CD4-positive, alpha-beta T cell treated with Interleukin-21 for 1 hour (primary cell): ENCODE measurements around the gene MYH14.
"Not testable (repeated sequence)": the region's sequence is repeated elsewhere in the genome, so short reads cannot be mapped to it uniquely, and the experiment has no call there.

Experiments
- DNase-seq: peaks from one replicate; pipeline ENCODE4 v3.0.0-alpha.2; 2020

Gene MYH14

DNA sequence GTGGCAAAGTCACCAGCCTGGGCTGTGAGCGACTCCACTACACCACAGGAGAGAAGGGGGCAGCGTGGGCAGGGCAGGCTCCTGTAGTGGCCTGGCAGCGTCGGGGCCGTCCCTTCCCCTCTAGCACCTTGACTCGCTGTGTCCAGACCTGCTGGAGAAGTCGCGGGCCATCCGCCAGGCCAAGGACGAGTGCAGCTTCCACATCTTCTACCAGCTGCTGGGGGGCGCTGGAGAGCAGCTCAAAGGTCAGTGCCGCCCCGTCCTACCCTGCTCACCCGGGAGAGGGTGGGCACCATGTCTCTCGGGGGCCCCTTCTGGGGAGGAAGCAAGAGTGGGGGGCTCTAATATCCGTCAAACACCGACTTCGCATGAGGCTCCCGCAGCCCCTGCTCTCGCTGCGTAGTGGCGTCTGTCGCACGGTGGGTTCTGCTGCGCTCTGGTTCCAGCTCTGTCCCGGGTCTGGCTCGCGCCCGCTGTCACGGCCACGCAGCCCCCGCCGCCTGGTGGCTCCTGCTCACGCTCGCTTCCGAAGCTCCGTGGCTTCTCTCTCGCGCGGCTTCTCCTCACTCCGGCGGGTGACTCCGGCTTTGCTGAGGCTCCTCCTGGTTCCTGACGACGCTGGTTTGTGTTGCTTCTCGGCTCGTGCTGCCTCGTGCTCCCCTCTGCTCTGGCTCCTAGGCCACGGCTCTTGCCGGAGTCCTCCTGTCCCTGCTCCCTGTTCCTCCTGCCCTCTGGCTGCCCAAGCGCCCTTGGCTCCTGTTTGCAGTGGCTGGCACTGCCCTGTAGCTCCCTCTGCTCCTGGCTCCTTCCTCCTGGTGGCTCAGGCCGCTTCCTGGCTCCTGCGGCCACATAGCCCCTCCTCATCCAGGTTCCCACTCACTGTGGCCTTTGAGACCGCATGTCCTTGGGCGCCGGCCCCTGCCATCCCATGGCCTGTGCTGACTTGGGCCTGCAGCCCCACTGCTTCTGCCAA lies 27.2 kb downstream of the MYH14 start:
- no peak for DNase-seq

- DNase-seq, result not testable (repeated sequence)
Measured at GRCh38 chr19:50231417-50231816, 28.0 kb downstream of the MYH14 start.

DNA sequence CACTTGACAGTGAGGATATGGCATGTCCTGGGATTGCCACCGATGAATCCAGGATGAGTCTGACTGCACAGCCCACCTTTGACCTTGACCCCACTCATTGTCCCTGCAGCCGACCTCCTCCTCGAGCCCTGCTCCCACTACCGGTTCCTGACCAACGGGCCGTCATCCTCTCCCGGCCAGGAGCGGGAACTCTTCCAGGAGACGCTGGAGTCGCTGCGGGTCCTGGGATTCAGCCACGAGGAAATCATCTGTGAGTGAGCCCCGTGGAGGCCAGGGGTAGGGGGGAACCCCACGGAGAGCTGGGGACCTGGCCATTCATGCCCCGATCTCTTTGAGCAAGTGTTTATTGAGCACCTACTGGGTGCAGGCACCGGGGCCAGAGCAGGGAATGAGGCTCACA lies 28.4 kb downstream of the MYH14 start:
- no peak for DNase-seq

- no peak for DNase-seq
Measured at GRCh38 chr19:50232600-50232999, 29.2 kb downstream of the MYH14 start.

DNA sequence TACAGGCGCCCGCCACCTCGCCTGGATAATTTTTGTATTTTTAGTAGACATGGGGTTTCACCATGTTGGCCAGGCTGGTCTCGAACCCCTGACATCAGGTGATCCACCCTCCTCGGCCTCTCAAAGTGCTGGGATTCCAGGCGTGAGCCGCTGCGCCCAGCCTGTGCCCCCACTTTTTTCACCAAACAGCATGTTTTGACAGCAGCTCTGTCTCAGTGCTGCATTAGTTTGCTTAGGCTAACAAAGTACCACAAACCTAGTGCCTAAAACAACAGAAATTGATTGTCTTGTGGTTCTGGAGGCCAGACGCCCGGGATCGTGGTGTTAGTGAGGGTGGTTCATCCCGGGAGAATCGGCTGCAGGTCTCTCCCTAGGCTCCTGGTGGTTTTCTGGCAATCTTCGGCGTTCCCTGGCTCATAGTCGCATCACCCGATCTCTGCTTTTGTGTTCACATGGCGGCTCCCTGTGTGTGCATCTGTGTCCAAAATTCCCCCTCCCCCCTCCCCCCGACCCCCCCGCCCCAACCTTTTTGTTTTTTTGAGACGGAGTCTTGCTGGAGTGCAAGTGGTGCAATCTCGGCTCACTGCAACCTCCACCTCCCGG lies 30.0 kb downstream of the MYH14 start:
- DNase-seq, result no peak

GRCh38 chr19:50237493-50237892 lies 34.1 kb downstream of the MYH14 start:
- DNase-seq, result not testable (repeated sequence)

GRCh38 chr19:50238043-50238442 lies 34.6 kb downstream of the MYH14 start:
- DNase-seq, result no peak

GRCh38 chr19:50239921-50240590 lies 36.6 kb downstream of the MYH14 start:
- DNase-seq, result no peak

GRCh38 chr19:50242581-50242980 lies 39.2 kb downstream of the MYH14 start:
- no peak for DNase-seq

DNA sequence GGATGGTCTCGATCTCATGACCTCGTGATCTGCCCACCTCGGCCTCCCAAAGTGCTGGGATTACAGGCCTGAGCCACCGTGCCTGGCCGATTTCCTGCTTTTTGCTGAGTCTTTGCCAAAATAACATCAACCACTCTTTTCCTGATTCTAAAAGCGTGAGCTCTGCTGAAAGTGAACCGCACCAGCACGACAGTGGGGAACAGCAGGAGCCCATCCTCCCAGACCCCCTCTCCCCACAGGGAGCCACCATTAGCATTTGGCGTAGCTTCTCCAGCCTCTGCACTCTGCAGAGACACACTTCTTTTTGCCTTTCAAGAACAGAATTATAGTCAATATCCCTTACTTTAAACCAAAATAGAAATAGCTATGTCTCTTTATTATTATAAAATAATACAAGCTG lies 41.3 kb downstream of the MYH14 start:
- DNase-seq, result no peak

DNA sequence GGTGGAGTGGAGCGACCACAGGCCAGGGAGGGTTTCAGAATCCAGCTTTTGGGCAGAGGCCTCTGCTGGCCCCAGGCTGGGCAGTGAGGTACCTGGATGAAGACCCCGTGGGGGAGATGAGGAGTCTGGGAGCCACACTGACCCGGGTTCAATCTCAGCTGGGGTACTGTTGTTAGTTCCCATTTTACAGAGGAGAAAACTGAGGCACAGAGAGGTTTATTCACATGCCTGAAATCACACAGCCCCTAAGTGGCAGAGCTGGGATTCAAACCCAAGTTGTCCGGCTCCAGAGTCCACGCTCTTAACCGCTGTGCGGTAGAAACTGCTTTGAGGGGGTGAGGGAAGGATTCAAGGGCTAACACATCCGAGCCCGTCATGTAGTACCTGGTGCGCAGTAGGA lies 45.0 kb downstream of the MYH14 start:
- DNase-seq, result no peak

DNA sequence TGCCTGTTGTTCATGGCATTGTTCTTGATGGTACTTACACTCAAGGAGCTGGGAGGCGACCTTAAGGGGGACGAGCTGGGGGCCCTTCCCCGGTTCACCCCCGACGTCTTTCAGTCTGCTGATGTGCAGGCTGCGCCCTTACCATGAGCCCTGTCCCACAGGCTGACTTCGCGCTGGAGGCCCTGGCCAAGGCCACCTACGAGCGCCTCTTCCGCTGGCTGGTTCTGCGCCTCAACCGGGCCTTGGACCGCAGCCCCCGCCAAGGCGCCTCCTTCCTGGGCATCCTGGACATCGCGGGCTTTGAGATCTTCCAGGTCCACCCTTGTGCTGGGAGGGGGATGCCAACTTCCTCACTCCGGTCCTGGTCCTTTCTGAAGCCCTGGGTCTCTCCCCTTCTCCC lies 45.4 kb downstream of the MYH14 start:
- no peak for DNase-seq

GRCh38 chr19:50249636-50250035 lies 46.2 kb downstream of the MYH14 start:
- DNase-seq, result no peak

GRCh38 chr19:50250450-50251136 lies 47.2 kb downstream of the MYH14 start:
- DNase-seq, result no peak

DNA sequence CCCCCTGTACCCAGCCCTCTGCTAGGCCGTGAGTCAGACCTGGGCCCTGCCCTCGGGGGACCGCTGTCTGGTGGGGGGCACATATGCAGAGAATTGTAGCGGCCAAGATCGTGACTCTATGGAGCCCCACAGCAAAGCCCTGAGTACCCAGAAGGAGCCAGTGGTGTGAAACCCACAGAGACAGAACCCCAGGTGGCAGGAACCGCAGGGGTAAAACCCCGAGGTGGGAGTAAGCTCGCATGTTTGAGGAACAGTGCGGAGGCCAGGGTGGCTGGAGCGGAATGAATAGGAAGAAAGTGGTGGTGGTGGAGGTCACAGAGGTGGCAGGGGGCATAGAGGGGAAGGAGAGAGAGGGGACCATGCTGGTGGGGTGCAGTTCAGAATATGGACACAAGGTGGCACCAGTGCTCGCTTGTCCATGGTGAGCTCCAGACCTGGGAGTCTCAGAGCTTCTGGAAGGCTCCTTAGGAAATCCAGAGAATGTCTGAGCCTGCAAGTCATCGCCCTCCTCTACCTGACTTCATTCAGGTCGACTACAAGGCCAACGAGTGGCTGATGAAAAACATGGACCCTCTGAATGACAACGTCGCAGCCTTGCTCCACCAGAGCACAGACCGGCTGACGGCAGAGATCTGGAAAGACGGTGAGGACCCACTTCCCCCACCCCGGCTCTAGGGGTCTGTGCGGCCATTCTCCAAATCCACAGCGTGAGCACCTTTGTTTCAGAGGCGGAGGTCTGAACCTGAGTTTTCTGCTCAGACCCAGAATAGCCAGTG lies 48.9 kb downstream of the MYH14 start:
- peak; percentile 15 for DNase-seq

DNA sequence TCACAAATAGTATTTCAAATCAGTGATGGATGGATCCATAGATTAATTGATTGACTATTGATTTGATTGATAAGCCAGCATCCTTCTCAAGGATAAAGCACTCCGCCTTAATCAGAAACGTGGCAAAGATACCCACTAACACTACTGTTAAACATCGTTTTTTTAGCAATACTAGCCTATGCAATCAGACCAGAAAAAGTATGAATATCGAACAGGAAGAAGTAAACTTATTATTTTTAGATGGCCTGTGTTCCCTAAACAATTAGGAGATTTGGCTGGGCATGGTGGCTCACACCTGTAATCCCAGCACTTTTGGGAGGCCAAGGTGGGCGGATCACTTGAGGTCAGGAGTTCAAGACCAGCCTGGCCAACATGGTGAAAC lies 49.5 kb downstream of the MYH14 start:
- no peak for DNase-seq

GRCh38 chr19:50255115-50255514 lies 51.7 kb downstream of the MYH14 start:
- DNase-seq, result no peak

DNA sequence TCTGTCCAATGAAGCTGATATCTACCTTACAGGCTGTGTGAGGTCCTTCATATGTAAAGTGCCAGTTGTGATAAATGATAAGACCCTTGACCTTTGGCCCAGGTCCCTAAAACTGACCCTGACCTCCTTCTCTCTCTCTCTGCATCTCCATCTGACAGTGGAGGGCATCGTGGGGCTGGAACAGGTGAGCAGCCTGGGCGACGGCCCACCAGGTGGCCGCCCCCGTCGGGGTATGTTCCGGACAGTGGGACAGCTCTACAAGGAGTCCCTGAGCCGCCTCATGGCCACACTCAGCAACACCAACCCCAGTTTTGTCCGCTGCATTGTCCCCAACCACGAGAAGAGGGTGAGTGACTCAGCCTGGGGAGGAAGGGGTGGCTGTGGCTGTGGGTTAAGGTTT lies 53.7 kb downstream of the MYH14 start:
- no peak for DNase-seq

- no peak for DNase-seq
Measured at GRCh38 chr19:50258918-50259372, 55.5 kb downstream of the MYH14 start.

DNA sequence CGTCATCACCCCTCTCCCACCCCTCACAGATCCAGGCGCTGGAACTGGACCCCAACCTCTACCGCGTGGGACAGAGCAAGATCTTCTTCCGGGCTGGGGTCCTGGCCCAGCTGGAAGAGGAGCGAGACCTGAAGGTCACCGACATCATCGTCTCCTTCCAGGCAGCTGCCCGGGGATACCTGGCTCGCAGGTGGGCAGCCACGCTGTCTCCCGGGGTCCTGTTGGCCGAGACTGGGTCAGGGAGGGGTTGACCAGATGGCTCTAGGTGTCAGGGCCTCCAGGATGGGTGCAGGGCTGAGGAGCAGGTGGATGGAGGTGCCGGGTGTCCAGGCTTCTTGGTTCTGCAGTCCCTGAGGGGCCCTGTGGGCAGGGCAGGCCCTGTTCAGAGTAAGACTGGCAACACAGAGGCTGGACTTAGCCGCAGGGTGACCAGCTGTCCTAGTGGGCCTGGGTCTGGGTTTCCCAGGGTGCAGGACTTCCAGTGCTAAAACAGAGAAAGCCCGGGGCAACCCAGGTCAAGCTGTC lies 58.1 kb downstream of the MYH14 start:
- DNase-seq, result no peak

- no peak for DNase-seq
Measured at GRCh38 chr19:50263176-50263575, 59.8 kb downstream of the MYH14 start.
